Hepatocyte (in vitro differentiated cells): Measurements from ENCODE around the gene LHX4. TPM values are rescaled to one million over a fixed set of nuclear protein-coding genes. Genes with fewer than 3 reads are reported as not detected.
A peak's percentile ranks its signal among the peaks of the same experiment; 100 is the strongest.

ENCODE experiments used
- DNase-seq: peaks from one replicate; pipeline ENCODE4 v3.0.0-alpha.2; 2016; ENCODE audit warnings: low spot score
- H2AFZ ChIP-seq: fragments of 200-600 bp; sonication (generic); 2 replicates; pipeline ENCODE4 v1.6.0; 2016; ENCODE audit warnings: antibody characterized with exemption, mild to moderate bottlenecking
- H3K27ac ChIP-seq: fragments of 200-600 bp; sonication (generic); 2 replicates; pipeline ENCODE4 v1.5.1; 2016; ENCODE audit warnings: mild to moderate bottlenecking
- H3K27me3 ChIP-seq: fragments of 200-600 bp; sonication (generic); 2 replicates; pipeline ENCODE4 v1.6.1; 2016
- H3K36me3 ChIP-seq: fragments of 200-600 bp; sonication (generic); replicated peaks from 2 replicates; pipeline ENCODE4 v1.5.1; 2016; ENCODE audit warnings: low read depth; ENCODE audit not compliant: insufficient read depth
- H3K4me1 ChIP-seq: fragments of 200-600 bp; sonication (generic); 2 replicates; pipeline ENCODE4 v1.5.1; 2016; ENCODE audit warnings: mild to moderate bottlenecking, moderate library complexity; ENCODE audit not compliant: insufficient read depth
- H3K4me2 ChIP-seq: fragments of 200-600 bp; sonication (generic); 2 replicates; pipeline ENCODE4 v1.6.0; 2016
- H3K4me3 ChIP-seq: fragments of 200-600 bp; sonication (generic); 2 replicates; pipeline ENCODE4 v1.5.1; 2016; ENCODE audit warnings: mild to moderate bottlenecking
- H3K79me2 ChIP-seq: fragments of 200-600 bp; sonication (generic); 2 replicates; pipeline ENCODE4 v1.6.0; 2017; ENCODE audit warnings: mild to moderate bottlenecking
- H3K9me2 ChIP-seq: fragments of 200-600 bp; sonication (generic); replicated peaks from 2 replicates; pipeline ENCODE4 v1.6.0; 2017; ENCODE audit warnings: mild to moderate bottlenecking; ENCODE audit not compliant: insufficient read depth
- H3K9me3 ChIP-seq: fragments of 200-600 bp; sonication (generic); 2 replicates; pipeline ENCODE4 v1.5.1; 2016; ENCODE audit warnings: low read depth, mild to moderate bottlenecking
- H4K20me1 ChIP-seq: fragments of 200-600 bp; sonication (generic); 2 replicates; pipeline ENCODE4 v1.6.0; 2016; ENCODE audit warnings: mild to moderate bottlenecking; ENCODE audit not compliant: insufficient read depth, poor library complexity, severe bottlenecking
- EZH2 ChIP-seq: fragments of 200-600 bp; sonication (generic); IDR thresholded peaks from 2 replicates; pipeline ENCODE4 v1.6.1; 2016; ENCODE audit warnings: antibody characterized with exemption, mild to moderate bottlenecking, borderline replicate concordance
- EZH2phosphoT487 ChIP-seq: fragments of 200-600 bp; sonication (generic); IDR thresholded peaks from one replicate; pipeline ENCODE4 v1.6.1; 2018; ENCODE audit warnings: antibody characterized with exemption, mild to moderate bottlenecking, low read depth, moderate library complexity; ENCODE audit not compliant: unreplicated experiment, severe bottlenecking
- WGBS: methylation state at CpG from one replicate; pipeline ENCODE4 v1.1.6; 2016; ENCODE audit warnings: low lambda C conversion rate; ENCODE audit errors: missing lambda C conversion rate; 5-methylcytosine and 5-hydroxymethylcytosine counted together
- polyA plus RNA-seq: library from polyadenylated mRNA; unstranded; fragments of >200 nt; fragmentation: Nextera tagmentation; extraction: Ambion mirVana; gene quantifications from 2 replicates; pipeline ENCODE4 v1.2.1, GENCODE V29; 2016
- total RNA-seq: library from RNA; depleted of rRNA; stranded (reverse); fragments of >200 nt; gene quantifications from 2 replicates; pipeline ENCODE4 v1.2.3, GENCODE V29; 2014
- TF ChIP-seq, protein P1 (sequence below): fragments of 200-600 bp; sonication (generic); IDR thresholded peaks from 2 replicates; pipeline ENCODE4 v1.5.1; 2016; ENCODE audit warnings: antibody characterized with exemption, mild to moderate bottlenecking; ENCODE audit not compliant: poor library complexity

LHX4 gene
- total and polyA plus RNA-seq, 2 experiments from 2014 or later, result 0.03 to 0.28 TPM

DNA sequence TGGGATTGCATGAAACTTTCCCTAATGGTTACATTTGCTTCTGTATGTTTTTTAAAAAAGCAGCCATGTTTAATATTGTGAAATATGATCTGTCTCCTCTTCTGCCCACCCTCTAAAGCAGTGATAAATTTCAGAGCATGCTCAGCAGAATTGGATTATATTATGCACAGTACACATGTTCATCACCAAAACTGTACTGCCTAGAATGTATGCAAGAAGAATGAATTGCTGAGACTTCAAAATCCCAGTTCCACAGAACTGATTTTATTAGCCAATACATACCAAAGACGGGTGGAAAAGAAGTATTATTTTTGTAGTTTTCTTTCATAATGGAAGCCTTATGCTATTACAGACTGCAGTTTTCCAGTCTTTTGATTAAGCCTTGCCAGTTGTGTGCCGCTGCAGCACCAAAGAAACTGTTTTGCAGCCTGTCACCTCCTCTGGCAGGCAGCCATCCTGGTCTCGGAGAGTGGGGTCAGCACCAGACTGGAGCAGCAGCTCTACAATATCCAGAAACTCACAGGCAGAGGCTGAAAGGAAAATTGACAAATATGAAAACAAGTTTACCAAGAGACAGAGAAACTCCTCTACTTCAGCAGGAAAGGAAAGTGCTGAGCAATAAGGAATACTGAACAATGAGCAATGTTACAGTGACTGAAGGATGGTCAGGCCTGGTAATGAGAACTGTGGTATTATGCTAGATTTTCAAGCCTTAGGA is 58.1 kb downstream of the LHX4 start:
- H3K27ac ChIP-seq, result no peak overlapping the region
- H3K4me3 ChIP-seq, result no peak overlapping the region
- TF ChIP-seq EZH2phosphoT487 (no peak), EZH2 (no peak)
- TF ChIP-seq, protein P1, sequence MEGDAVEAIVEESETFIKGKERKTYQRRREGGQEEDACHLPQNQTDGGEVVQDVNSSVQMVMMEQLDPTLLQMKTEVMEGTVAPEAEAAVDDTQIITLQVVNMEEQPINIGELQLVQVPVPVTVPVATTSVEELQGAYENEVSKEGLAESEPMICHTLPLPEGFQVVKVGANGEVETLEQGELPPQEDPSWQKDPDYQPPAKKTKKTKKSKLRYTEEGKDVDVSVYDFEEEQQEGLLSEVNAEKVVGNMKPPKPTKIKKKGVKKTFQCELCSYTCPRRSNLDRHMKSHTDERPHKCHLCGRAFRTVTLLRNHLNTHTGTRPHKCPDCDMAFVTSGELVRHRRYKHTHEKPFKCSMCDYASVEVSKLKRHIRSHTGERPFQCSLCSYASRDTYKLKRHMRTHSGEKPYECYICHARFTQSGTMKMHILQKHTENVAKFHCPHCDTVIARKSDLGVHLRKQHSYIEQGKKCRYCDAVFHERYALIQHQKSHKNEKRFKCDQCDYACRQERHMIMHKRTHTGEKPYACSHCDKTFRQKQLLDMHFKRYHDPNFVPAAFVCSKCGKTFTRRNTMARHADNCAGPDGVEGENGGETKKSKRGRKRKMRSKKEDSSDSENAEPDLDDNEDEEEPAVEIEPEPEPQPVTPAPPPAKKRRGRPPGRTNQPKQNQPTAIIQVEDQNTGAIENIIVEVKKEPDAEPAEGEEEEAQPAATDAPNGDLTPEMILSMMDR, result no peak
- no peak overlapping the region for H2AFZ ChIP-seq
- 57% methylated on average over 3 of the region's 3 CpGs for WGBS
- no peaks in the 10 kb centered on the region for H3K9me3 ChIP-seq
- no peaks in the 10 kb centered on the region for H3K4me1 ChIP-seq
- no peaks in the 10 kb centered on the region for H3K36me3 ChIP-seq
- no peaks in the 10 kb centered on the region for H3K27me3 ChIP-seq
- no peaks in the 10 kb centered on the region for H3K9me2 ChIP-seq
- no peak for DNase-seq
- no peak overlapping the region for H3K4me2 ChIP-seq
- no peaks in the 10 kb centered on the region for H3K79me2 ChIP-seq
- H4K20me1 ChIP-seq, result no peaks in the 10 kb centered on the region

DNA sequence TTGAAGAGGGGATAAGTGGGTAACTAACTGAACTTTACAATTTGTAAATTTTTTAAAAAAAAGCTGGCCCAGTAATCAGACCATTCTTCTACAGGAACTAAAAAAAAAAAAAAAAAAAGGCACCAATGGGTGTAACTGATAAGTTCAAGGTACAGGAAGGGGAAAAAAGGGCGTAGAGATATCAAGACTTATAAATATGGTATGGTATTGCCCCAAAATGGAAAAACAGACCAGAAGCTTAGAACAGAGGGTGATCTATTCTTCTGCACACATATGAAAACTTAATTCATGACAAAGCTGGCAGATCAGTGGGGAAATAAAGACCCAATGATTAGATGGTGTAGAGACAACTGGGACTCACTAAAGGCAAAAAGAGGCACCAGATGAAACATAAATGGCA is 58.9 kb downstream of the LHX4 start:
- Histone ChIP-seq H4K20me1 (no peaks in the 10 kb centered on the region), H3K27me3 (no peaks in the 10 kb centered on the region), H3K4me1 (no peaks in the 10 kb centered on the region), H3K36me3 (no peaks in the 10 kb centered on the region), H3K4me3 (no peak overlapping the region), H3K4me2 (no peak overlapping the region), H3K9me3 (no peaks in the 10 kb centered on the region), H3K79me2 (no peaks in the 10 kb centered on the region), H2AFZ (no peak overlapping the region), H3K9me2 (no peaks in the 10 kb centered on the region), H3K27ac (no peak overlapping the region)
- no peak for DNase-seq
- 86% methylated on average over 1 of the region's 1 CpG for whole genome bisulfite sequencing
- TF ChIP-seq, protein P1, result no peak
- TF ChIP-seq EZH2phosphoT487 (no peak), EZH2 (no peak)

DNA sequence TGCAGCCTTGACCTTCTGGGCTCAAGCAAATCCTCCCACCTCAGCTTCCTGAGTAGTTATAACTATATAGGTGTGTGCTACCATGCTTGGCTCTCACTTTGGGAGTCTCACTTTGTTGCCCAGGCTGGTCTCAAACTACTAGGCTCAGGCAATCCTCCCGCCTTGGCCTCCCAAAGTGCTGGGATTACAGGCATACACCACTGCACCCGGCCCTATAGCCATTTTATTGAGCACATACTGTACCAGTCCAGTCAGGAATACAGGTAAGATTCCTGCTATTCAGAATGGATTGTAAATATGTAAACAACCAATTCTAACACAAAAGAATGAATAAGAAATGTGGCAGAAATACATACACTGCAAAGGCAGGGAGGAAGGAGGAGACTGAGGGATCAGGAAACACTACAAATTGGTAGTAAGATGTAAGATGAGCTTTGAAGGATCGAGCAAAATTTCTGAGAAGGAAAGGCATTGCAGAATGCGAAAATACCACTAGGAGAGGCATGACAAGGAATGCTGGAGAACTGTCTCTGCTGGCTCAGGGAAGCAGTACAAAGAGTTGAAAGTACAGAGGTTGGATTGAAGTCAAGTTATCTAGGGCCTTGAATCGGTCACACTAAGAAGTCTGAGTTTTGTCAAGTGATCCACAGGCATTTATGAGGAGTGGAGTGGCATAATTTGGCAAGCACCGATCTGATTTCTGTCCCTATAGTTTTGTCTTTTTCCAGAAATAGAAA is 60.4 kb downstream of the LHX4 start:
- H3K27ac ChIP-seq, result no peak overlapping the region
- H3K9me3 ChIP-seq, result no peaks in the 10 kb centered on the region
- peak overlapping the region; percentile 1 for H3K4me2 ChIP-seq
- no peak overlapping the region for H2AFZ ChIP-seq
- no peaks in the 10 kb centered on the region for H3K27me3 ChIP-seq
- WGBS, result 93% methylated on average over 6 of the region's 6 CpGs
- no peak overlapping the region for H3K4me3 ChIP-seq
- H4K20me1 ChIP-seq, result no peaks in the 10 kb centered on the region
- H3K79me2 ChIP-seq, result no peaks in the 10 kb centered on the region
- no peaks in the 10 kb centered on the region for H3K36me3 ChIP-seq
- H3K9me2 ChIP-seq, result no peaks in the 10 kb centered on the region
- TF ChIP-seq EZH2phosphoT487 (no peak), EZH2 (no peak)
- TF ChIP-seq, protein P1, result no peak
- no peaks in the 10 kb centered on the region for H3K4me1 ChIP-seq
- no peak for DNase-seq
